GM21528 (cell line): ENCODE results near the gene HINT1.
"Not testable (repeated sequence)": the region's sequence is repeated elsewhere in the genome, so short reads cannot be mapped to it uniquely, and the experiment has no call there.

Source experiments
- ATAC-seq: cut with Tn5 transposase; IDR thresholded peaks from one replicate; pipeline ENCODE4 v1.9.1; 2021; ENCODE audit warnings: mild to moderate bottlenecking, moderate library complexity; ENCODE audit not compliant: unreplicated experiment, low FRiP score

Gene HINT1

DNA sequence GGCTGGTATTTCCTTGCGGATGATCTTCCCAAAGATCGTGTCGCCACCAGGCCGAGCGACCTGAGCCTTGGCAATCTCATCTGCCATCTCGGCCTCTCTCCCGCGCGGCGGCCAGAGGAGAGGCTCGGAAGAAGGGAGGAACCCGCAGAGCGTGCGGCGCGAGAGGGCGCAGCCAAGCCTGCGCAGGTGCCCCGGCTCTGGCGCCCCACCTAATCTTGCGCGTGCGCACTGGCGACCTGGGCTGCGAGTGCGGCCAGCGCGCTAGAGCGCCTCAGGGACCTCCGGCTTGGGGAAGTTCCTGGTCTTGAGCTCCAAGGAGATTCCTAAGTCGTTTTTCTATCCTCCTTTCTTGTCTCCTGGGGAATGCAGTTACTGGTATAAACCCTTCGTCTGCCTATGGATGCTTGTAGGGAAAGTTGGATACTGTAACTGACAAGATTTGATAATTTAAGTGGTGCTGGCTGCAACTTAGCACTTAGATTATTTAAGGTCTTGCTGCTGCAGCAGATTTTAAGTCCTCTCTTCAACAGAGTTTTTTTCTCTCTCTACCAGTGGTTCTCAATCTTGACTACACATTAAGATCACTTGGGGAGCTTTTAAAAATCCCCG lies at the start of gene HINT1:
TSS of gene HINT1 (minus strand) at position 138 of the 609 bp plus-strand sequence. CDS start at position 87, 51 bp downstream.
- ATAC-seq = peak; percentile 86

DNA sequence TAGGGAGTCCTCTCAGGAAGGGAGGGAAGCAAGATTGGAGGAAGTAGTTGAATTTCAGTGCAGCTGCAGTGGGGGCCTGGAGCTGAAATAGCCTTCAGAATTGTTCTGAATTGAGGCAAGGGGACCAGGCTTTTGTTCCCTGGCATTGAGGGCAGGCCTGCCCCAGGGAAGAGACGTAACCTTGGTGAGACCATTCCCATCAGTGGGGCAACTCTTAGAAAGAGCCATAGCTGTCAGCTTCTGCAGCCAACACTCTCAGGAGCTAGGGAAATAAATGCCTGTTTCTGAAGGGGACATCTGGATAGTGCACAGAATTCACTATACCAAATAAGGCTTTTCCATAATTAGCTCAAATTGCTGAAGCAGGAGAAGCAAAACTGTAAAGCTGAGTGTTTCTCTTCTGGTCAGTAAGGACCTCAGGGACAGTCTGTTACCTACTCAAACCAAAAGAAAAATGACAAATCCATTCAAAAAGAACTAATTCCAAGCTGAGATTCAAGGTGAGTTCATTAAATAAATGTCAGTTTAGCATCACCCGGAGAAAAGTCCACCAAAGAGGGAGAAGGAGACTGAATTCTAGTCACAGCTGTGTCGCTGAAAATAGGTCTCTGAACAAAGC lies 49.7 kb upstream of the HINT1 start:
- no peak for ATAC-seq

DNA sequence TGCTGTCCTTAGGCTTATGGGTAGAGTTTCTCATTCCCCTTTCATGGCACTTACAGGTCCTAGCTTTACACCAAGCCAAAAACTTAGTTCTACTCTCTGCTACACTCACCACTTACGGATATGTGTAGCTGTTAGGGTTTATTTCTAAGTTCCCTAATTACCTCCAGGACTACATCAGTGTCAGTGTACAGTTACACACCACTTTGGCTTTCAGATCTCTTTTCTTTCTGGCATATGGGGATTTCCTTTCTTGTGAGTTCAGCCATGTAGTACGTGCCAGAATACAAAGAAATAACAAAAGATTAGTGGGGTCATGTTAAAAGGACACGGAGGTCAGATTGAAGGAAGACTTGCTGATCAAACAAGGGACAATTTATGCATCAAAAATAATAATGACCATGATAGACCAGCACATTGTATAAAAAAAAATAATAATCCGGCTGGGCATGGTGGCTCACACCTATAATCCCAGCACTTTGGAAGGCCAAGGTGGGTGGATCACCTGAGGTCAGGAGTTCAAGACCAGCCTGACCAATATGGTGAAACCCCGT lies 47.5 kb upstream of the HINT1 start:
- ATAC-seq = no peak

DNA sequence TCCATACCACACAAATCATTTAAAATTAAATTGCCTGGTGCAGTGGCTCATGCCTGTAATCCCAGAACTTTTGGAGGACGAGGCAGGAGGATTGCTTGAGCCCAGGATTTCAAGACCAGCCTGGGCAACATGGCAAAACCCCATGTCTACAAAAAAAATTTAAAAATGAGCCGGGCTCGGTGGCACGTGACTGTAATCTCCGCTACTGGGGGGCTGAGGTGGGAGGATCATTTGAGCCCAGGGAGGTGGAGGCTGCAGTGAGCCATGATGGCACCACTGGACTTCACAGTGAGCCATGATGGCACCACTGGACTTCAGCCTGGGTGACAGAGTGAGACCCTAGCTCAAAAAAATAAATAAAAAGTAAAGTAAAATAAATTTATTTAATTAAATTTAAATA lies 46.6 kb upstream of the HINT1 start:
- ATAC-seq = no peak

DNA sequence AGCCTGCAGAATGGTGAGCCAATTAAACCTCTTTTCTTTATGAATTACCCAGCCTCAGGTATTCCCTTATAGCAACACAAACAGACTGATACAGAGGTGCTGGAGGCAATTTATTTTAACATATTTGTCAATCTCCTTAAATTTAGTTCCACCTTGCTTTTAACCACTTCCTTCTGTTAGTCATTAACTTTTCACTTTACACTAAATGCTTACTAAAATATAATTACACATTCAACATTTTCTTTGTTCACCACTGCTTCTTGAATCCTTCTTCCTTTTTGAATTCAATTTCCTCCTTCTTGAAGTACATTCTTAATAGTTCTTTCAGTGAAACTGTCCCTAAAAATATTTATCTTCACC lies 45.1 kb upstream of the HINT1 start:
- ATAC-seq = peak; percentile 2

DNA sequence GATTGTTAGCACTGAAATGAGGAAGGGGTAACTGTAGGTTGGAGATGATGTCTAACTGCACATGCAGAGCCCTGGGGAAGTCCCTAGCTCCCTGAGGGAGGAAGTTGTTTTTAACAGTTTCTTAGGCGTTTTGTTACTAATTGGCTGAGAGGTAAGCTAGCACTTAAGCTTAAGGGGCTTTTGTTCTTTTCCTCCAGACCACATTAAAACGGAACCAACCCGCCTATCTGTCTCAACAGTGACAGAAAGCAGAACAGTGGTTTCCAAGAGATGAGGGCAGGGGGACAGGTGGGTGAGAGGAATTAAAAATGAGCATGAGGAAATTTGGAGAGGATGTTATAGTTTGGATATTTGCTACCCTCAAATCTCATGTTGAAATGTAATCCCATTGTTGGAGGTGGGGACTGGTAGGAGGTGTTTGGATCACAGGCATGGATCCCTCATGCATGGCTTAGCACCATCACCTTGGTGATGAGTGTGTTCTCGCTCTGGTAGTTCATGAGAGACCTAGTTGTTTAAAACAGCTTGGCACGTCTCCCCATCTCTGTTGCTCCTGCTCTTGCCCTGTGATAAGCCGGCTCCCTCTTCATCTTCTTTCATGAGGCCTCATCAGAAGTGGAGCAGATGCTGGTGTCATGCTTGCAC lies 44.6 kb upstream of the HINT1 start:
- peak; percentile 92 for ATAC-seq

DNA sequence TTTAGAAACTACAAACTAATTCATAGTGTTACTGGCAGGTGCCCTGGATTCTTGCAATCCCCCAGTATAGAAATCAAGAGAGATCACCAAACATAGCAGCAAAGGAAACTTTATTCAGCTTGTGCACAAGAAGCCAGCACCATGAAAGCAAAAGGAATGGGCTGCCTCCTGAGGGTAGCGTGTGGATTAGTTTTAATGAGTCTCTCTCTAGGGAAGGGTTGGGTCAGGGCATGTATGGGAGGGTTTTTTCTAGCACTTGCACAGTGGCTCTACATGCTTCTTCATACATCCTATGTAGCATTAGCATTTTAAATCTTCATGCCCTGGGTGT lies 44.1 kb upstream of the HINT1 start:
- no peak for ATAC-seq

DNA sequence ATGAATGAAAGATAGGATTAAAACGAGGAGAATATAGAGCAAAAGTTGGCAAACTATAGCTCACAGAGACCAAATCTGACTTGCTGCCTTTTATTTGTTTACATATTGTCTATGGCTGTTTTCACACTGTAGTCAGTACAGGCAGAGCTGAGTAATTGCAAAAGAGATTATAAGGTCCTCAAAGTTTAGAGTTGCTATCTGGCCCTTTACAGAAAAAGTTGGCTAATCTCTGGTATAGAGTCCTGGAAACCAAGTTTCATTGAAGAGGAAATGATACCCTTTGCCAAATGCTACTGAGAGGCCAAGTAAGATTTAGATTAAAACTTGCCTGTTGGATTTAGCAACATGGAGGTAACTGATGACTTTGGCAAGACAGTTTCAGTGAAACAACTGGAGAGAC lies 41.7 kb upstream of the HINT1 start:
- no peak for ATAC-seq

DNA sequence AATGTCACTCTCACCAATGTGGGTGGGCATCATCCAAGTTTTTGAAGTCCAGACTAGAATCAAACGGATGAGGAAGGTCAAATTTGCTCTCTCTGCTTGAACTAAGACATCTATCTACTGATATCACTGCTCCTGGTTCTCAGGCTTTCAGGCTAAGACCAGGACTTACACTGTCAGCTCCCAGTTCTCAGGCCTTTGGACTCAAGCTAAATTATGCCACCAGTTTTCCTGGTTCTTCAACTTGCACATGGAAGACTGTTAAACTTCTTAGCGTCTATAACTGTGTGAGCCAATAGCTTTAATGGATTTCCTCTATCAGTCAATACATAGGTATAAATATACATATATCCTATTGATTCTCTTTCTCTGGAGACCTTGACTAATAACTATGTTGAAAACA lies 41.0 kb upstream of the HINT1 start:
- no peak for ATAC-seq

DNA sequence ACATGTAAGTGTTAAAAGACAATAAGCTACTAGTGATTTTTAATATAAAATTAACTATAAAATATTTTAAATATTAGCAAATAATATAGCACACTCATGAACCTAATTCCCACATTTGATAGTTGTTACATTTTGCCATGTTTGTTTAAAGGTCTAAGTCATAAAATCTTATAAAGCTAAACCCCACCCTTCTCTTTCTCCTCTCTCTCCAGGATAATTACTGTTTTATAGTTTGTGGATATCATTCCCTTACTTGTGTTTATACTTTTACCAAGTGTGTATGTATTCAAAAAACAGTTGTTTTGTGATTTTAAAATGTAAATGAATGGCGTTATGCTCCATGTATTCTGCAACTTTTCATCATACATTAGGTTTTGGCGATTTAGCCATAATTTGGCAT lies 39.9 kb upstream of the HINT1 start:
- no peak for ATAC-seq

DNA sequence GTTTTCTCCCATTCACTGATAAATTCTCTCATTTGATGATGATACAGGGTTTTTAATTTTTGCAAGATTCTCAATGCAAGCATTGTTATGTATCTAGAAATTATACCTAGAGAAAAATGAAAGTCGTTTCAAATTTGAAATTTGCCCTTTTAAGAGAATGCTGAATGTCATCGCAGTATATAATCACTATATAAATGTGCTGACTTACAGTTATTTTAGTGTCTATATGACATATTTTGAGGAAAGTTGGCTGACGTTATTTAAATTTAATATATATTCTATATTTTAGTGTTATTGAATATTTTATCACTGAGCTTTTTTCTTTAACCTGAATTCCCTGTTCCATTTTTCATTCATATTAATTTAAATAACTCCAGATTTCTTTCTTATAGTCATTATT lies 35.5 kb upstream of the HINT1 start:
- no peak for ATAC-seq

DNA sequence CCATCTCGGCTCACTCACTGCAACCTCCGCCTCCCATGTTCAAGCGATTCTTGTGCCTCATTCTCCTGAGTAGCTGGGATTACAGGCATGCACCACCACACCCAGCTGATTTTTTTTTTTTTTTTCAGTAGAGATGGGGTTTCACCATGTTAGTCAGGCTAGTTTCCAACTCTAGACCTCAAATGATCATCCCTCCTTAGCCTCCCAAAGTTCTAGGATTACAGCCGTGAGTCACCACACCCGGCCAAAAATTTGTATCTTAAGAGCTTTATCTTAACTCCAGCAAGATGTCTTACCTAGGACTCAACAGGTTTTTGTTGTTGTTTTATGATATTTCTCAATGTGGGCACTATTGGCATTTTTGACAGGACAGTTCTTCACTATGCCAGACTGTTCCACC lies 33.6 kb upstream of the HINT1 start:
- no peak for ATAC-seq

DNA sequence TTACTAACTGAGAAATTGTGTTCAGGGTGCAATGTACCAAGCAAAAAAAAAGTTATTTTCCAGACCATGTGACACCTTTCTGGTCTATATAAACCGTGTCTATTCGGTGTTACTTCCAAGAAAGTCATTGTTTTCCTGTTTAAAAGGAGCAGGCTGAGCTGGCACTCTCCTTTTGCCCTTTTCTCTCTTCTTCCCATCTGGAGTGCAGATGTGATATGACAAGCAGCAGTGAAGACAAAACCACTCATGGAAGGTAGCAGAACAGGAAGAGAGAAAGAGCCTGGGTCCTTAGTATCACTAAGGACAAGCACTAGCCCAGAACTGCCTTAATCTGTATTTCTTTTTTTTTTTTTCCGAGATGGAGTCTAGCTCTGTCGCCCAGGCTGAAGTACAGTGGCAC lies 31.3 kb upstream of the HINT1 start:
- no peak for ATAC-seq

DNA sequence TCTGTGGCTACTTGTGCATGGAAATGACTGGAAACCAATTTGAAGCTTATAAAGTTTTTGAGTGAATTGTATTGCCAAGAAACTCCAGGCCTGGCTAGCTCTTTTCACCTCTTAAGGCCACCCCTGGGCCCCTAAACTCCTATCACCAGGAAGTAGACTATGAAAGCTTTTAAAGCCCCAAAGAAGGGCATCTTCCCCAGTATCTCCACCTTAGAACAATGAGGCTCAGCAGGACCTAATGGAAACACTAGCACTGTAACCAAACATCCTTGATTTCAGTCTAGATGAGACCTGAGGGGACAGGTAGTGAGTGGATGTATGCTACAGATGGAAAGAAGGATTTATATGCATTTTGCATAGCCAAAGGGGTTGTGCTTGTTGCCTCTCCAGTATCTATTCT lies 30.6 kb upstream of the HINT1 start:
- no peak for ATAC-seq

DNA sequence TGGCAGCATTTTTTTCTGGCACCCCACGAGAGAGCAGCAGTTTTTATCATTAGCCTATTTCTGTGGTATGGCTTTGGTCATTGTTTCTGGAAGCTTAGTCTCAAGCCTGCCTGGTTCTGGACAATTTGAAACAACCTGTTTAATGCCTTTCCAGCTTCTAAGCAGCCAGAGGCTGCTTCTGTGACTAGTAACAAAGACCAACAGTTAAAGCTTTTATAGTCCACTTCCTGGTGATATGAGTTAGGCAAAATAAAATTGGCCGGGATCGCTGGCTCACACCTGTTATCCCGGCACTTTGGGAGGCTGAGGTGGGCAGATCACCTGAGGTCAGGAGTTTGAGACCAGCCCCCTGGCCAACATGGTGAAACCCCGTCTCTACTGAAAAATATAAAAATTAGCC lies 29.7 kb upstream of the HINT1 start:
- no peak for ATAC-seq

DNA sequence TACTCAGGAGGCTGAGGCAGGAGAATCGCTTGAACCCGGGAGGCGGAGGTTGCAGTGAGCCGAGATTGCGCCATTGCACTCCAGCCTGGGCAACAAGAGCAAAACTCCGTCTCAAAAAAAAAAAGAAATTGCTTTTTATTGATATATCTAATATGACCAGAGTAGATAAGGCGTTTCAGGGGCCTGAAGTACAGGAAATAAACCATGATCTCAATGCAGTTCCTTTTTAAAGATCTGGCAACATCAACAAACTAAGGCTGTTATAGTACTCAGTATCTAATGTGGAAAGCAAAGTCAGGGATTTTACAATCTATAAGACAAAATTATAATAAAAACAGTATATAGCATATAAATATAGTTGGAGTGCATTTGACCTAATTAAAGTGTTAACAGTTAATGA lies 28.8 kb upstream of the HINT1 start:
- not testable (repeated sequence) for ATAC-seq

DNA sequence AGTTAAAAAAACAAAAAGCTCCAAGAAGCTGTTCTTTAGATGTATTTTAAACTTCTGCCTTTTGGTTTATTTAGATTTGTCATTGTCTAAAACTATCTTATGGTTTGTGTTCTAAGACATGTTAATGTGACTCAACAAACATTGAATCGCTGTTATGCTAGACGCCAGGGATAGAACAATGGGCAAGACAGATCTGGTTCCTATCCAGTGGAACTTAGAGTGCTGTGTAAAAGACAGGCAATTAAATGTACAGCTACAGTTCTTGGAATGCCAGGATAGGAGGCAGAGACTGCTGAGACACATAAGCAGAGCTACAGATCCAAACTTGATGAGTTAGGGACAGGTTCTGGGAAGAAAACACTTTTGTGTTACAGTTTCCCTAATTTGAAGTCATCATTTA lies 28.1 kb upstream of the HINT1 start:
- no peak for ATAC-seq

DNA sequence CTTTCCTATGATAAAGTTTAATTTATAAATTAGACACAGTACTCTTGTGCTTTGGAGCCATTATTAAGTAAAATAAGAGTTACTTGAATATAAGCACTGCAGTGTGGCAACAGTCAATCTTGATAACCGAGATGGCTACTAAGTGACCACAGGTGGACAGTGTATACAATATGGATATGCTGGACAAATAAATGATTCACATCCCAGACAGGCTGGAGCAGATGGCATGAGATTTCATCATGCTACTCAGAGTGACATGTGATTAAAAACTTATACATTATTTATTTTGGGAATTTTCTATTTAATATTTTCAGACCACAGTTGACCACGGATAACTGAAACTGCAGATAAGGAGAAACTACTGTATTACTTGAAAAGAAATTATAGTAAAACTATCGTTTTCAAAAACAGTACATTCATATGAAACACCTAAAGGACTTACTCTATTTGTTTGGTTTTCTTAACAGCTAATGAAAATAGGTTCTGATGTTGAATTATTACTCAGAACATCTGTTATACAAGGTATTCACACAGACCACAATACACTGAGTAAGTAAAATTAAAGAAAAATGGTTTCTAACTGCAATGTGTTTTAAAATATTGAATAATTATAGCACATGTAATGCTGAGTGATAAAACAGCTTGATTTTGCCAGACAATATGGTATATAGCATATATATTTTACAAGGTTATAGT lies 21.7 kb upstream of the HINT1 start:
- no peak for ATAC-seq

DNA sequence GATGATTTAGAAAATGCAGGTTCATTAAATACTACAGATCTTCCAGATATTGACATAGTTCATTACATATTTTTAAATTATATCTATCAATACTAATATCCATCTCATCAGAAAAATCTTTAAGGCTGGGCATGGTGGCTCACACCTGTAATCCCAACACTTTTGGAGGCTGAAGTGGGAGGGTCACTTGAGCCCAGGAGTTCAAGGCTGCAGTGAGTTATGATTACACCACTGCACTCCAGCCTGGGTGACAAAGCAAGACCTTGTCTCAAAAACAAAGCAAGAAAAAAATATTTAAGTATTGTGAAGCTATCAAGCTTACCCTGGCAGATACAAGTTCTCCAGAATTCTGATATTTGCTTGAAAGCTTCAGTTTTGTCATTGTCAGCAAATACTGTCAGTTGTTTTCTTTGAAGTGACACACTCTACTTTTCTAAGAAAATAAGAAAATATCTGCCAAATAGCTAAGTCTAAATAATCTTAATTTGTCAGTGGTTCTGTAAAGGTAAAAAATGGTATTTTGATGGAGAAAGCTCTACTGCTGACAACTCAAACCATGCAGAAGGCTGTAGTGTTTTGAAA lies 20.6 kb upstream of the HINT1 start:
- no peak for ATAC-seq

DNA sequence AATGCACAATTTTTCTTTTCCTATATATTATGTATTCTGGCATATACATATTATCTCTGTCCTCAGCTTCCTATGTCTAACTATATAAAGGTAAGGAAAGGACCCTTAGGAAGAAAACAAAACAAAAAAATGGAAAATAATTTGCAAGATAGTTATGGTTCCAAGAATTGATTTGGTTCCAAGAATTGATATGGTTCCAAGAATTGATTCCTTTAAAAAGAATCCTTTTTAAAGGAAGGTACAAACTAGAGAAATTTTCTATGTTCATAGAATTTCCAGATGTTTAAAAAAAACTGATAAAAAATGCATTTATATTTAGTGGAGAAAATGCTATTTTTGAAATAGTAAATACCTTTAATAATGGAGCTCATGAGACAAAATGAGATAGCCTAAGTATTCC lies 17.8 kb upstream of the HINT1 start:
- no peak for ATAC-seq

DNA sequence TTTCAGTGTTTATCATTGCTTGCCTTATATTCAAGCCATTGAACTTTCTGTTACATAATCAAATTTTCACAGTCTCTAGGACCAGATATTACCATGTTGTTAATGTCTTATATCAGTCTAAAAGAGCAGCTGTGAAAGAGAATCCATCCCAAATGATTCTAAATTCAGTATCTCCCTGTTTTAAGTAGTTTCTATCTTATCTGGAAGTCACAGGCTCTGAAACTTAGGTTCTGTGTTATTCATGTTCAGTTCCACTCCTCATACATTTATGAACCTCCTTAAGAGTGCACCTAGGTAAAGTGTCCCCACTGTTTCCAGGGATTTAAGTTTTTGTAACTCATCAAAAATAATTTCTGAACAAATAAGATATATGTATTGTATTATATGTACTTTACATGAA lies 15.4 kb upstream of the HINT1 start:
- no peak for ATAC-seq
